Measurements from ENCODE around the gene SLFN12L. TPM values are rescaled to one million over a fixed set of nuclear protein-coding genes. Genes with fewer than 3 reads are reported as not detected.
"Not testable (repeated sequence)": the region's sequence is repeated elsewhere in the genome, so short reads cannot be mapped to it uniquely, and the experiment has no call there.

The SLFN12L gene
- total RNA-seq, 1 experiment from 2014 or later, result 2.7 TPM

DNA sequence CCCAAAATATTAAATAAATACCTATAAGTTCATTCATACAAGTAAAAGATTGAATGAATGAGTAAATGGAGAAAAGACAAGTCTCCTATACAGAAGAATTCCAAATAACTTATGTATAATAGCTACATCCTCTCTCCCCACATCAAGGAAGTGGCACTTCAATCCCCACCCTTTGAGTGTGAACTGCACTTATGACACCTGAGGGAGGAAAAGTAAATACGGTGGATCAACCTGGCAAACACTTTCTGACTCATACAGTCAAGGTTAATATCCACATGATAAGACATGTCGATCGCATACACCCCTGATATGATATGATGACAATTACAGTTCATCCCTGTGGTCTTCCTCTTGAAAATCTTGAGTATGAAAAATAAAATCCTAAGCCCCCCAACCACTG lies 18.0 kb downstream of the SLFN12L start:
- ChIA-PET CTCF (no interaction called here), POLR2A (ENCODE audit: low non-redundant PET) (no interaction called here)
- Histone ChIP-seq H3K36me3 (ENCODE audit: insufficient read depth, low read length, poor library complexity, severe bottlenecking) (no peaks in the 10 kb centered on the region), H3K9me3 (ENCODE audit: low read depth, low read length, poor library complexity, severe bottlenecking) (no peaks in the 10 kb centered on the region), H3K4me1 (ENCODE audit: insufficient read depth, low read length, poor library complexity, severe bottlenecking) (peaks cover 4% of the 10 kb centered on the region), H3K4me3 (ENCODE audit: low read depth, low read length, poor library complexity, severe bottlenecking) (no peak overlapping the region), H3K27me3 (replicated peaks; ENCODE audit: insufficient read depth, low read depth, low read length, poor library complexity) (no peaks in the 10 kb centered on the region), H3K27ac (ENCODE audit: low read depth, low read length, poor library complexity, severe bottlenecking) (no peak overlapping the region)
- intact Hi-C loops (cut with micrococcal nuclease; ENCODE audit: unreplicated experiment), result no loop called here
- TF ChIP-seq EZH2 (IDR thresholded peaks at IDR 0.05; ENCODE audit: borderline replicate concordance, low read depth, low read length, poor library complexity, severe bottlenecking), result no peak
- no peak for TF ChIP-seq CTCF (conservative IDR thresholded peaks at IDR 0.05; ENCODE audit: low read depth, low read length)
- no TSS peak for BruUV-seq (replicated peaks)
- DNase-seq (ENCODE audit: low spot score), result no peak

DNA sequence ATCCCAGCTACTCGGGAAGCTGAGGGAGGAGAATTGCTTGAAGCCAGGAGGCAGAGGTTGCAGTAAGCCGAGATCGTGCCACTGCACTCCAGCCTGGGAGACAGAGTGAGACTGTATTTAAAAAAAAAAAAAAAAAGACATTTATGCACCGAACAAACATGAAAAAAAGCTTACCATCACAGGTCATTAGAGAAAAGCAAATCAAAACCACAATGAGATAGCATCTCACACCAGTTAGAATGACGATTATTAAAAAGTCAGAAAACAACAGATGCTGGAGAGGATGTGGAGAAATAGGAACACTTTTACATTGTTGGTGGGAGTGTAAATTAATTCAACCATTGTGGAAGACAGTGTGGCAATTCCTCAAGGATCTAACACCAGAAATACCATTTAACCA lies 19.0 kb downstream of the SLFN12L start:
- not testable (repeated sequence) for BruUV-seq (replicated peaks)

GRCh38 chr17:35515027-35515426 lies 22.5 kb downstream of the SLFN12L start:
- ChIA-PET CTCF (no interaction called here), POLR2A (ENCODE audit: low non-redundant PET) (no interaction called here)
- Histone ChIP-seq H3K27me3 (replicated peaks; ENCODE audit: insufficient read depth, low read depth, low read length, poor library complexity) (no peaks in the 10 kb centered on the region), H3K36me3 (ENCODE audit: insufficient read depth, low read length, poor library complexity, severe bottlenecking) (no peaks in the 10 kb centered on the region), H3K4me1 (ENCODE audit: insufficient read depth, low read length, poor library complexity, severe bottlenecking) (peaks cover 18% of the 10 kb centered on the region), H3K4me3 (ENCODE audit: low read depth, low read length, poor library complexity, severe bottlenecking) (no peak overlapping the region), H3K27ac (ENCODE audit: low read depth, low read length, poor library complexity, severe bottlenecking) (no peak overlapping the region), H3K9me3 (ENCODE audit: low read depth, low read length, poor library complexity, severe bottlenecking) (no peaks in the 10 kb centered on the region)
- intact Hi-C loops (cut with micrococcal nuclease; ENCODE audit: unreplicated experiment), result no loop called here
- BruUV-seq (replicated peaks), result no TSS peak
- TF ChIP-seq CTCF (conservative IDR thresholded peaks at IDR 0.05; ENCODE audit: low read depth, low read length) (no peak), EZH2 (IDR thresholded peaks at IDR 0.05; ENCODE audit: borderline replicate concordance, low read depth, low read length, poor library complexity, severe bottlenecking) (no peak)
- DNase-seq (ENCODE audit: low spot score), result no peak

More for the DNA sequence above, 19.0 kb downstream of the SLFN12L start:
- POLR2A ChIA-PET (ENCODE audit: low non-redundant PET); H3K27me3 ChIP-seq (replicated peaks; ENCODE audit: insufficient read depth, low read depth, low read length, poor library complexity); H3K4me1 ChIP-seq (ENCODE audit: insufficient read depth, low read length, poor library complexity, severe bottlenecking); intact Hi-C loops (cut with micrococcal nuclease; ENCODE audit: unreplicated experiment); H3K9me3 ChIP-seq (ENCODE audit: low read depth, low read length, poor library complexity, severe bottlenecking); DNase-seq (ENCODE audit: low spot score); CTCF ChIA-PET; H3K4me3 ChIP-seq (ENCODE audit: low read depth, low read length, poor library complexity, severe bottlenecking); H3K36me3 ChIP-seq (ENCODE audit: insufficient read depth, low read length, poor library complexity, severe bottlenecking); H3K27ac ChIP-seq (ENCODE audit: low read depth, low read length, poor library complexity, severe bottlenecking): not testable (repeated sequence)

GRCh38 chr17:35514564-35514963 lies 22.9 kb downstream of the SLFN12L start:
- no peaks in the 10 kb centered on the region for H3K9me3 ChIP-seq (ENCODE audit: low read depth, low read length, poor library complexity, severe bottlenecking)
- TF ChIP-seq EZH2 (IDR thresholded peaks at IDR 0.05; ENCODE audit: borderline replicate concordance, low read depth, low read length, poor library complexity, severe bottlenecking), result no peak
- no peak for TF ChIP-seq CTCF (conservative IDR thresholded peaks at IDR 0.05; ENCODE audit: low read depth, low read length)
- intact Hi-C loops (cut with micrococcal nuclease; ENCODE audit: unreplicated experiment), result no loop called here
- ChIA-PET CTCF (no interaction called here), POLR2A (ENCODE audit: low non-redundant PET) (no interaction called here)
- H3K4me1 ChIP-seq (ENCODE audit: insufficient read depth, low read length, poor library complexity, severe bottlenecking), result peaks cover 18% of the 10 kb centered on the region
- no TSS peak for BruUV-seq (replicated peaks)
- no peaks in the 10 kb centered on the region for H3K36me3 ChIP-seq (ENCODE audit: insufficient read depth, low read length, poor library complexity, severe bottlenecking)
- no peaks in the 10 kb centered on the region for H3K27me3 ChIP-seq (replicated peaks; ENCODE audit: insufficient read depth, low read depth, low read length, poor library complexity)
- DNase-seq (ENCODE audit: low spot score), result no peak
- no peak overlapping the region for H3K27ac ChIP-seq (ENCODE audit: low read depth, low read length, poor library complexity, severe bottlenecking)
- H3K4me3 ChIP-seq (ENCODE audit: low read depth, low read length, poor library complexity, severe bottlenecking), result no peak overlapping the region
